Stimulated activated effector memory CD8-positive, alpha-beta T cell treated with anti-CD3 and anti-CD28 coated beads, Interleukin-12 subunit alpha, Interleukin-12 subunit beta, amount 100 ng/mL, for 72 hours (primary cell): ENCODE measurements around the gene RBBP8.

ENCODE experiments used
- ATAC-seq: fragments of 150-1000 bp; cut with Tn5 transposase; 2 replicates; pipeline ENCODE4 v1.10.0; 2021
- DNase-seq, 2 donors: peaks; one replicate each; pipeline ENCODE4 v3.0.0; 2021 to 2022; ENCODE audit warnings: low spot score in 2 of 2
- H3K27ac Mint-ChIP-seq: one replicate; pipeline ENCODE4 v1.8.0; 2022; ENCODE audit warnings: mild to moderate bottlenecking, mixed read lengths
- H3K36me3 Mint-ChIP-seq: one replicate; pipeline ENCODE4 v1.8.0; 2022; ENCODE audit warnings: mild to moderate bottlenecking, mixed read lengths
- H3K4me1 Mint-ChIP-seq: one replicate; pipeline ENCODE4 v1.8.0; 2022; ENCODE audit warnings: mixed read lengths
- H3K4me3 Mint-ChIP-seq: one replicate; pipeline ENCODE4 v1.8.0; 2022; ENCODE audit warnings: mild to moderate bottlenecking, mixed read lengths
- H3K9me3 Mint-ChIP-seq: one replicate; pipeline ENCODE4 v1.8.0; 2022; ENCODE audit warnings: mixed read lengths

Gene RBBP8

GRCh38 chr18:23073996-23074606 is 141.0 kb downstream of the RBBP8 start:
- H3K27ac Mint-ChIP-seq = peak overlapping the region; percentile 12
- H3K4me3 Mint-ChIP-seq = no peak overlapping the region
- ATAC-seq (no peak), DNase-seq (no peak)
- H3K36me3 Mint-ChIP-seq = no peaks in the 10 kb centered on the region
- H3K4me1 Mint-ChIP-seq = peaks cover 35% of the 10 kb centered on the region
- peaks cover 4% of the 10 kb centered on the region for H3K9me3 Mint-ChIP-seq
